Urothelium cell line (cell line): ENCODE results near the gene UGT1A10.
"Not testable (repeated sequence)": the region's sequence is repeated elsewhere in the genome, so short reads cannot be mapped to it uniquely, and the experiment has no call there.

Experiments used
- DNase-seq: peaks from one replicate; pipeline ENCODE4 v3.0.0; 2011; ENCODE audit warnings: low spot score, mixed read lengths
- FAIRE-seq: peaks from 2 replicates; lab custom pipeline; 2011; peaks lifted over from hg19 to GRCh38; lab: Jason Lieb, UNC

Gene UGT1A10

DNA sequence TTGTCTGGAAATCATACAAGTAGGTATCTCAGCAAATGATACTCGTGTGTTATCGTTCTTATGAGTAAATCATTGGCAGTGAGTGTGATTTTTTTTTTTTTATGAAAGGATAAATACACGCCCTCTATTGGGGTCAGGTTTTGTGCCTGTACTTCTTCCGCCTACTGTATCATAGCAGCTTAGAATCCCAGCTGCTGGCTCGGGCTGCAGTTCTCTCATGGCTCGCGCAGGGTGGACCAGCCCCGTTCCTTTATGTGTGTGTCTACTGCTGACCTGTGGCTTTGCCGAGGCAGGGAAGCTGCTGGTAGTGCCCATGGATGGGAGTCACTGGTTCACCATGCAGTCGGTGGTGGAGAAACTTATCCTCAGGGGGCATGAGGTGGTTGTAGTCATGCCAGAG, at the start of gene UGT1A10:
Gene UGT1A10 (plus strand): TSS at position 143 of the 400 bp plus-strand sequence. CDS start 75 bp downstream, at position 218.
- peak; percentile 5 for FAIRE-seq
- DNase-seq: not testable (repeated sequence)

DNA sequence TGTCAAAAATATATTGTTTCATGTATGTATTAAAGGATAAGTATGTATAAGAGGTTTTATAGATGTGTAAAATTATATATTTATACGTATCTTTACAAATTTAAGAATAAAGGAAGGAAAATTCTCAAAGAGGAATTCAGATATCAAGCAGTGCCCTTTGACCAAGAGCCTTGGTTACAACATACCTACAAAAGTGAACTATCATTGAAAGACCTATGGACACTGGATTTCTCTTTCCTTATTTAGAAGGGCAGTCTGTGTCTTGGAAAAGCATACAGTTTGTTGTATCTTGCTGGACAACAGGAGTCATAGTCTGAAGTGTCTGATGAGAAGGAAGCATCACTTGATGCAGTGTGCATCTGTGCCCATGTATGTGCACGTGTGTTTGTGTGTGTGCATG, 47.8 kb upstream of the UGT1A10 start:
- FAIRE-seq: no peak

DNA sequence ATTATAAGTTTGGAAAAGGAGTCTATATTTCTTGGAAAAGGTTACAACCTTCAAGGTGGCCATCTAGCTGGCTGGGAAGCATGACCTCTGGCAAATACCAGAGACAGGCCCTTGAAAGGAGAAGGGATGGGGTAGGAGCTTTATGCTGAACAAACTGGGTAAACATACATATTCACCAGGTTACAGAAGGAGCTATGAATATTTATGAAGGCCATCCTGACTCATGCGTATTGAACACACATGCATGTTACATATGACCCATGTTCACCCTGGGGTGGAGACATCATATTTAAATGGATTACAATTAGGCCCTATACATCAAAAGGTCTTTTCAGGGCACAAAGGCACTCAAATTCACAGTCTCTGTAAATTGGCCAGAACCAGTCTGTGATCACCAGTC, 43.5 kb upstream of the UGT1A10 start:
- DNase-seq, FAIRE-seq: not testable (repeated sequence)

More for the DNA sequence above, 47.8 kb upstream of the UGT1A10 start:
- no peak for DNase-seq

DNA sequence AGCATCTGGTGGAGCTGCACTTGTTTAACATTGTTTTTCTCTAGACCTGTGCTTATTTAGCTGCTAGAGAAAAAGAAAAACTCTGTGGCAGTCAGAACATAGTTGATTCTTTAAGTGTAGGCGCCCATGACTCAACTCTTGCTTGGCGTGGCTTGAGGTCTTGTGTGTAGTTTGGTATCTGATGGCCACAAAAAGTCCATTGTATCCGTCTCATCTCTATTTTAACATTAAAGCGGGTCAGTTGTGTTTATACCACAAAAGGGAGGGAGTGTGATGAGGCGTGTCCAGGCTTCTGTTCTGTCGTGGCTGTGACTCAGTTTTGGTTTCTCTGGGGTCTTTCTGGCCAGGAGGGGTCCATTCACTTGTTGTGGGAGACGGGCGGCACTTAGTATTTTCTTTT, 43.0 kb upstream of the UGT1A10 start:
- peak; percentile 16 for DNase-seq
- no peak for FAIRE-seq

DNA sequence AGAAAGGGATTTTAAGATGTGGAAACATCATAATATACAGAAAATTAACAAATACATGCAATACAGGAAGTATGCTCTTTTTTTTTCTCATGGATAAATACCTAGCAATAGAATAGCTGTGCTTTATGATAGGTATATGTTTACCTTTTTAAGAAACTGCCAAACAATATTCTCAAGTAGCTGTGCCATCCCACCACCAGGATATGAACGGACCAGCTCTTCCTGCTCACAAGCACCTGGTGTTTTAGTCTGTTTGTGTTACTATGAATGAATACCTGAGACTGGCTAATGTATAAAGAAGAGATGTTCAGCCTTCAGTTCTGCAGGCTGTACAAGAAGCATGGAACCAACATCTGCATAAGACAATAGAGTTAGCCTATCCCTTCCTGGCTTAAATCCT, 38.7 kb upstream of the UGT1A10 start:
- FAIRE-seq (no peak), DNase-seq (no peak)

DNA sequence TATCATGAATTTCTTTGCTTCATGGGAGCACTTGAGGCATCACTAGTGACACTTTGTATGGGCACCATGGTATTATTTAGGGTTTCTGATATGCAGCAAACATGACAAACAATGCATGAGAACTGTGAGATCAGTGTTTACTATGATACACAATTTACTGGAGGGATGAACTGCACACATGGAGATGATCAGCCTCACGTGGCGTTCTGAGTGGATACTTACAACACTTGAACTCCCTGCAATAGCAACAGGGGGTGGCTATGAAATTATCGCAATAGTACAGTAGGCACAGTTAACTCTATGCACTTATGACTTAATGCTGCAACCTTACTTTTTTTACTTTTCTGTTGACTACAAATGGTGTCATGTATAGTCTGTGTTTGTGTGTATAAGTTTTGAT, 37.3 kb upstream of the UGT1A10 start:
- DNase-seq (no peak), FAIRE-seq (no peak)

DNA sequence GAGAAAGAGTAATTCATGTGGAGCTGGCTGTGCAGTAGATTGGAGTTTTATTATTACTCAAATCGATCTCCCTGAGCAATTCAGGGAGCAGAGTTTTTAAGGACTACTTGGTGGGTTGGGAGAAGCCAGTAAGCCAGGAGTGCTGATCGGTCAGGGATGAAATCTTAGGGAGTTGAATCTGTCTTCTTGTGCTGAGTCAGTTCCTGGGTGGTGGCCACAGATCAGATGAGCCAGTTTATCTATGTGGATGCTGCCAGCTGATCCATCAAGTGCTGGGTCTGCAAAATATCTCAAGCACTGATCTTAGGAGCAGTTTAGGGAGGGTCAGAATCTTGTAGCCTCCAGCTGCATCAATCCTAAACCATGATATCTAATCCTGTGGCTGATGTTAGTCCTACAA, 35.9 kb upstream of the UGT1A10 start:
- FAIRE-seq: no peak
- DNase-seq: no peak

DNA sequence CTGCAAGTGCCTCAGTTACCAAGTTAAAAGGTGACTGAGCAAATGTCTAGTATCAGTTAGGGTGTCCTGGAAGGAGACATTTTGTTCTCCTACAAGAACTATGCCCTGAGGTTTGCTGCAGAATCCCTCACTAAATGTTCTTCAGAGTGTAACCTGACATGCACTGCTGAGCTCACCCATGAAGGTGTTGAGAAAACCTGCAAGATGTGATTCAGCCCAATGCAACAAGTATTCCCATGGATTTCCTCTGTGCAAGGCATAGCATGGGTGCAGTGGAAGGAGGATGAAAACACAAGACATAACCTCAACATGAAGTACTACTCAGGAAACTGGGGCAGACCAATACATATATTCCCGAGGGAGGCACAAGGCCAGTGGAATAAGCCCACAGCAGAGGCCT, 34.2 kb upstream of the UGT1A10 start:
- DNase-seq: no peak
- no peak for FAIRE-seq

DNA sequence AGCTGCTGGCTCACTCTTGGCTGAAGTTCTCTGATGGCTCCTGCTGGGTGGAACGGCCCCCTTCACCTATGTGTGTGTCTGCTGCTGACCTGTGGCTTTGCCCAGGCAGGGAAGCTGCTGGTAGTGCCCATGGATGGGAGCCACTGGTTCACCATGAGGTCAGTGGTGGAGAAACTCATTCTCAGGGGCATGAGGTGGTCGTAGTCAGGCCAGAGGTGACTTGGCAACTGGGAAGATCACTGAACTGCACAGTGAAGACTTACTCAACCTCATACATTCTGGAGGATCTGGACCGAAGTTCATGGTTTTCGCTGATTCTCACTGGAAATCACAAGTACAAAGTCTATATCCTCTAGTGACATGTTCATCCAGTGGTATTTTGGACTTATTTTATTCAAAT, 32.7 kb upstream of the UGT1A10 start:
- FAIRE-seq: no peak

DNA sequence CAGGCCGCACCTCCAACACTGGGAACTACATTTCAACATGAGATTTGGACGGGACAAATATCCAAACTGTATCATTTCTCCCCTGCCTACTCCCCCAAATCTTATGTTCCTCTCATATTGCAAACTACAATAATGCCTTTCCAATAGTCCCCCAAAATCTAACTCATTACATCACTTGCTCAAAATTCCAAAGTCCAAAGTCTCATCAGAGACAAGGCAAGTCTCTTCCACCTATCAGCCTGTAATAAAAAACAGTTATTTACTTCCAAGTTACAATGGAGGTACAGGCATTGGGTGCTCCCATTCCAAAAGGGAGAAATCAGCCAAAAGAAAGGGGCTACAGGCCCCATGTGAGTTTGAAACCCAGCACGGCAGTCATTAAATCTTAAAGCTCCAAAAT, 31.4 kb upstream of the UGT1A10 start:
- no peak for FAIRE-seq
- DNase-seq: no peak

More for the DNA sequence above, 32.7 kb upstream of the UGT1A10 start:
- DNase-seq: no peak

DNA sequence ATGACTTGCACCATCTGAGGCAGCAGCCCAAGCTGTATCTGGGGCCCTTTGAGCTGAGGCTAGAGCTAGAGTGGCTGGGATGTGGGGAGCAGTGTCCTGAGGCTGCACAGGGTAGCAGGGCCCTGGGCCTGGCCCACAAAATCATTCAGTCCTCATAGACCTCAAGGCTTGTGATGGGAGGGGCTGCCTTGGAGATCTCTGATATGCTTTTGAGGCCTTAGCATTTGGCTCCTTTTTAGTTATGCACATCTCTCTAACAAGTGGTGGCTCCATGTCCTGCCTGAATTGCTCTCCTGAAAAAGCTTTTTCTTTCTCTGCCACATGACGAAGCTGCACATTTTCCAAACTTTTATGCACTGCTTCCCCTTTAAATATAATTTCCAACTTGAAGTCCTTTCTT, 30.6 kb upstream of the UGT1A10 start:
- FAIRE-seq (no peak), DNase-seq (no peak)

DNA sequence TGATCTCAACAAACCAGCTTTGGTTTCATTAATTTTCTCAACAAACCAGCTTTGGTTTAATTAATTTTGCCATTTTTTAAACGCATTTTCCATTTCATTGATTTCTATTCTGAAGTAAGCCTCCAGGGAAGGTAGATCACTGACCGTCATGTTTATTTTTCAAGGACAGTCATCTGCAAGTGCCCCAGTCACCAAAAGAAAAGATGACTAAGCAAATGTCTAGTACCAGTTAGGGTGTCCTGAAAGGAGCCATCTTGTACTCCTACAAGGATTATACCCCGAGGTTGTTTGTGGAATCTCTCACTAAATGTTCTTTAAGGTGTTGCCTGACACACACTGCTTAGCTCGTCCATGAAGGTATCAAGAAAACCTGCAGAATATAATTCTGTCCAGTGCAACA, 25.0 kb upstream of the UGT1A10 start:
- DNase-seq (no peak), FAIRE-seq (no peak)

DNA sequence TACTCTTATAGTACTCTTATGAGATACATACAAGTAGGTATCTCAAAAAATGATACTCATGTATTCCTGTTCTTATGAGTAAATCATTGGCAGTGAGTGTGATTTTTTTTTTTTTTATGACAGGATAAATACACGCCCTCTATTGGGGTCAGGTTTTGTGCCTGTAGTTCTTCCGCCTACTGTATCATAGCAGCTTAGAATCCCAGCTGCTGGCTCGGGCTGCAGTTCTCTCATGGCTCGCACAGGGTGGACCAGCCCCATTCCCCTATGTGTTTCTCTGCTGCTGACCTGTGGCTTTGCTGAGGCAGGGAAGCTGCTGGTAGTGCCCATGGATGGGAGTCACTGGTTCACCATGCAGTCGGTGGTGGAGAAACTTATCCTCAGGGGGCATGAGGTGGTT, 18.8 kb upstream of the UGT1A10 start, which contains the start of gene UGT1A8:
Gene UGT1A8 (plus strand): TSS at position 158 of the 400 bp plus-strand sequence. CDS start 75 bp downstream, at position 233.
- FAIRE-seq: peak; percentile 72
- not testable (repeated sequence) for DNase-seq

DNA sequence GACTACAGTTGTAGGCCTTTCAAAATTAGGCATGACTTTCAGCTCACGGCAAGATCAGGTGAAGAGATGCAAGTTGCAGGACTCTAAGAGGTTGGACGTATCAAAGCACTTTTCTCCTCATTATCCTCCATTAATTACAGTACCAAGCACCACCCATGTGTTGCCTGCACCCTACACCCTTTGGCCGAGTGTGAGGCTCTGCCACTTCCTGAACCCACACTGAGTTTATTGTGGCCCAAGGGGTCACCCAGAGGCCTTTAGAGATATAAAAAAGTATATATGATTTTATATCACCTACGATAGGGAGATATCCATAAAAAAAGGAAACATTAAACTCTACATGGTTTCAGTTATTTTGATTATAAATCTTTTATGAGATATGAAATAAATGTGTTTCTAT, 16.0 kb upstream of the UGT1A10 start:
- DNase-seq (no peak), FAIRE-seq (no peak)

DNA sequence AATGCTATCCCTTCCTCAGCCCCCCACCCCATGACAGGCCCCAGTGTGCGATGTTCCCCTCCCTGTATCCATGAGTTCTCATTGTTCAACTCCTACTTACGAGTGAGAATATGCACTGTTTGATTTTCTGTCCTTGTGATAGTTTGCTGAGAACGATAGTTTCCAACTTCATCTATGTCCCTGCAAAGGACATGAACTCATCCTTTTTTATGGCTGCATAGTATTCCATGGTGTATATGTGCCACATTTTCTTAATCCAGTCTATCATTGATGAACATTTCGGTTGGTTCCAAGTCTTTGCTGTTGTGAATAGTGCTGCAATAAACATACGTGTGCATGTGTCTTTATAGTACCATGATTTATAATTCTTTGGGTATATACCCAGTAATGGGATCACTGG, 14.4 kb upstream of the UGT1A10 start:
- DNase-seq, FAIRE-seq: not testable (repeated sequence)

DNA sequence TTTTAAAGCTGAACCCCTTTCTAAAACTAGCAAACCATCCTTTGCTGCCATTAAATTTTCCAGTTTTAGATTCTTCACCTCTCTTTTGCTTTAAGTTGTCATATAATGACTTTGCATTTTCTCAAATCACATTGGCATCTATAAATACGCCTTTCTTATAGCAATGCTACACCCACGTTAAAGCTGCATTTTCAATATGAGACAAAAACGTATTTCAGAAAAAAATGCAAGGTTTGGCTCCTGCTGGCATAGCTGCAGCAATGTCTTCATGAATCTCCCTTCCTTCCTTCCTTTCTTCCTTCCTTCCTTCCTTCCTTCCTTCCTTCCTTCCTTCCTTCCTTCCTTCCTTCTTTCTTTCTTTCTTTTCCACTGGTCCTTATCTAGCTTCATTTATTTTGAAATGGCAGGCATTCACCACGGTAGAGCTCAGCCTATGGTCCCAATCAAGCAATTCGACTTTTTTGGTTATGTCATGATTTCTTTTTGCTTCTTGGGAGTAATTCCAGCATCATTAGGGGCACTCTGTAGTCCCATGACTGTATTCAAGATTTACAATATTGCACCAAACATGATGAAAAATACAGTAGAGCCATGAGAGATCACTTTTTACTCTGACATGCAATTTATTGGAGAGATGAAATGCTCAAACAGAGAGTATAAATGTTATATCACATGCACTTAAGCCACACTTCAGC, 8.8 kb upstream of the UGT1A10 start:
- DNase-seq: no peak
- no peak for FAIRE-seq

DNA sequence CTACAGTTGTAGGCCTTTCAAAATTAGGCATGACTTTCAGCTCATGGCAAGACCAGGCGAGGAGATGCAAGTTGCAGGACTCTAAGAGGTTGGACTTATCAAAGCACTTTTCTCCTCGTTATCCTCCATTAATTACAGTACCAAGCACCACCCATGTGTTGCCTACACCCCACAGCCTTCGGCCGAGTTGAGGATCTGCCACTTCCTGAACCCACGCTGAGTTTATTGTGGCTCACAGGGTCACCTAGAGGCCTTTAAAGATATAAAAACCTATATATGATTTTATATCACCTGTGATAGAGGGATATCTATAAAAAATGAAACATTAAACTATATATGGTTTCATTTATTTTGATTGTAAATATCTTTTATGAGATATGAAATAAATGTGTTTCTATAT, 2.6 kb downstream of the UGT1A10 start:
- FAIRE-seq: no peak
- no peak for DNase-seq

DNA sequence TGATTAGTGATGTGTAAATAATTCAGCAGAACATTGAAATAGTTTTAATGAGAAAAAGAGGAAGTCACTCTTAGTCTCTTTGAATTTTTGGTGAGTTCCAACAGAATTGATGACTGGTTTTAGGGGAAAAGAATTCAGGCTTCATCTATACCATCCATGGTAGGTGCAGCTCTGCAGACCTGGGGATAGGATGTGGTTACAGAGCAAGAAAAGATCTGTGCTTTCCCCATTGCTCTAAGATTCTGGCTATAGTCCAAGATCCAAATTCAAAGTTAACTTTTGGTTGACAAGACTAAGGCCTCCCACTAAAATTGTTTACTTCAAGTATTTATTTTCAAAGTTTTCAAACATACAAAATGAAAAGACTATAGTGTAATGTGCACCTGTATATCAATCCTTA, 3.6 kb downstream of the UGT1A10 start:
- DNase-seq (no peak), FAIRE-seq (no peak)

DNA sequence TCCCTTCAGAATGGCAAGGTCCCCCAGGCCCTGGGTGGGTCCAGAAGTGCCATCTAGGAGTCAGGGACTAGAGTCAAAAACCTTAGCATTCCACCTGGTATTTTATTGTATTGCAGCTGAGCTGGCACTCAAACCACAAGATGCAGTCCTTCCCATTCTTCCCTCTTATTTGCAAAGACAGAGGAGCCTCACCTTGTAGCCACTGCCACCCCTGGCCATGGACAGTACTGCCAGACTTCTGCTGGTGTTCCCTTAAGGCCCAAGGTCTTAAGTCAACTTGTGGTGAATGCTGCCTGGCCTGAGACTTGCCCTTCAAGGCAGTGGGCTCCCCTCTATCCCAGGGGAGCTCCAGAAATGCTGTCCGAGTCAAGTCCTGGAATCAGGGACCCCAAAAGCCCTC, 6.9 kb downstream of the UGT1A10 start:
- FAIRE-seq (no peak), DNase-seq (peak; percentile 4)

DNA sequence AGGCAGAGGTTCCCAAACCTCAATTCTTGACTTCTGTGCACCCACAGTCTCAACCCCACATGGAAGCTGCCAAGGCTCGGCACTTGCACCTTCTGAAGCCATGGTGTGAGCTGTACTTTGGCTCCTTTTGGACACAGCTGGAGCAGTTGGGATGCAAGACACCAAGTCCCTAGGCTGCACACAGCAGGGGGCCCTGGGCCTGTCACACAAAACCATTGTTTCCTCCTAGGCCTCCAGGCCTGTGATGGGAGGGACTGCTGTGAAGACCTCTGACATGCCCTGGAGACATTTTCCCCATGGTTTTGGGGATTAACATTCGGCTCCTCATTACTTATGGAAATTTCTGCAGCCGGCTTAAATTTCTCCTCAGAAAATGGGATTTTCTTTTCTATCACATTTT, 9.8 kb downstream of the UGT1A10 start:
- FAIRE-seq, DNase-seq: not testable (repeated sequence)

DNA sequence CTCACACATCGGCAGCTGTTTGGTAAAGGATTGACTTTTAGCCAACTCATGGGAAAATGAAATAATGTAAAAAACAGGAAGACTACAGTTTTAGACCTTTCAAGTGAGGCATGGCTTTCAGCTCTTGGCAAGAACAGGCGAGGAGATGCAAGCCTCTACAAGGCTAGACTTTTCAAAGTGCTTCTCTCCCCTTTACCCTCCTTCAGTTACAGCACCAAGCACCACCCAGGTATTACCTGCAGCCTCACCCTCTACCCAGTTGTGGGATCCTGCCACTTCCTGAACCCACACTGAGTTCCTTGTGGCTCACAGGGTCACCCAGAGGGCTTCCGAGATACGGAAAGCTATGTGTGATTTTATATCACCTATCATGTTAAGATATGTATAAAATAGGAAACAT, 14.7 kb downstream of the UGT1A10 start:
- no peak for DNase-seq
- FAIRE-seq: no peak

DNA sequence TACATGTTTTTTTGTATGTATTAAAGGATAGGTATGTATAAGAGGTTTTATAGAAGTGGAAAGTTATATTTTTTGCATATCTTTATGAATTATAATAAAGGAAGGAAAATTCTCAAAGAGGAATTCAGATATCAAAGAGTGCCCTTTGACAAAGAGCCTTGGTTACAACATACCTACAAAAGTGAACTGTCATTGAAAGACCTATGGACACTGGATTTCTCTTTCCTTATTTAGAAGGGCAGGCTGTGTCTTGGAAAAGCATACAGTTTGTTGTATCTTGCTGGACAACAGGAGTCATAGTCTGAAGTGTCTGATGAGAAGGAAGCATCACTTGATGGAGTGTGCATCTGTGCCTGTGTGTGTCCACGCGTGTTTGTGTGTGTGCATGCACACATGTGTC, 15.2 kb downstream of the UGT1A10 start:
- FAIRE-seq (peak; percentile 67), DNase-seq (no peak)

DNA sequence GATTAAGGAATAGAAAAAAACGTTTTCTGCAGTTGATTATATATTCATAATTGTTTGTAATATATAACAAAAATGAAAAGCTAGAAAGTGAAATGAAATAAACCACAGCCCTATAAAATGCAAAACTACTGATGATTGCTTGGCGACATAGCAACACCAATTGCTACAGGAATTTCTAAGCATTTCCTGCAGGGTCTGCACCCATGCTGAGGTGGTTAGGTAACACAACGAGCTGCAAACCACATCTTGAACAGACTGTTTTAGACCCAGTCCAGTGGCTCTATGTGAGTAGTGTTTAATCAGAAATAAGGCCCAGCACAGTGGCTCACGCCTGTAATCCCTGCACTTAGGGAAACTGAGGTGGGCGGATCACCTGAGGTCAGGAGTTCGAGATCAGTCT, 18.3 kb downstream of the UGT1A10 start:
- FAIRE-seq (no peak), DNase-seq (no peak)
